NB4 (cell line): ENCODE data around the gene DYRK4.

ENCODE experiments used
- POLR2A ChIP-seq: IDR thresholded peaks from 2 replicates; pipeline ENCODE4 v1.6.1; 2011; ENCODE audit warnings: mild to moderate bottlenecking; ENCODE audit not compliant: insufficient read length; ENCODE audit errors: extremely low read depth
- TF ChIP-seq, protein P1 (sequence below): IDR thresholded peaks from one replicate; pipeline ENCODE4 v1.5.1; 2012; ENCODE audit warnings: low read depth, low read length
- TF ChIP-seq, protein P2 (sequence below): IDR thresholded peaks from 2 replicates; pipeline ENCODE4 v1.6.1; 2011; ENCODE audit warnings: low read depth, low read length

- TF ChIP-seq, protein P1, sequence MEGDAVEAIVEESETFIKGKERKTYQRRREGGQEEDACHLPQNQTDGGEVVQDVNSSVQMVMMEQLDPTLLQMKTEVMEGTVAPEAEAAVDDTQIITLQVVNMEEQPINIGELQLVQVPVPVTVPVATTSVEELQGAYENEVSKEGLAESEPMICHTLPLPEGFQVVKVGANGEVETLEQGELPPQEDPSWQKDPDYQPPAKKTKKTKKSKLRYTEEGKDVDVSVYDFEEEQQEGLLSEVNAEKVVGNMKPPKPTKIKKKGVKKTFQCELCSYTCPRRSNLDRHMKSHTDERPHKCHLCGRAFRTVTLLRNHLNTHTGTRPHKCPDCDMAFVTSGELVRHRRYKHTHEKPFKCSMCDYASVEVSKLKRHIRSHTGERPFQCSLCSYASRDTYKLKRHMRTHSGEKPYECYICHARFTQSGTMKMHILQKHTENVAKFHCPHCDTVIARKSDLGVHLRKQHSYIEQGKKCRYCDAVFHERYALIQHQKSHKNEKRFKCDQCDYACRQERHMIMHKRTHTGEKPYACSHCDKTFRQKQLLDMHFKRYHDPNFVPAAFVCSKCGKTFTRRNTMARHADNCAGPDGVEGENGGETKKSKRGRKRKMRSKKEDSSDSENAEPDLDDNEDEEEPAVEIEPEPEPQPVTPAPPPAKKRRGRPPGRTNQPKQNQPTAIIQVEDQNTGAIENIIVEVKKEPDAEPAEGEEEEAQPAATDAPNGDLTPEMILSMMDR = no peak
- TF ChIP-seq POLR2A = no peak
- TF ChIP-seq, protein P2, sequence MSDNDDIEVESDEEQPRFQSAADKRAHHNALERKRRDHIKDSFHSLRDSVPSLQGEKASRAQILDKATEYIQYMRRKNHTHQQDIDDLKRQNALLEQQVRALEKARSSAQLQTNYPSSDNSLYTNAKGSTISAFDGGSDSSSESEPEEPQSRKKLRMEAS = no peak
Observed at GRCh38 chr12:4615667-4616066, 53.7 kb downstream of the DYRK4 start.
